COLO829 (cell line): Measurements from ENCODE around the gene FIG4.
"Not testable (repeated sequence)": the region's sequence is repeated elsewhere in the genome, so short reads cannot be mapped to it uniquely, and the experiment has no call there.

ENCODE experiments used
- DNase-seq: peaks from one replicate; pipeline ENCODE4 v3.0.0; 2012; ENCODE audit warnings: low spot score

Gene FIG4

DNA sequence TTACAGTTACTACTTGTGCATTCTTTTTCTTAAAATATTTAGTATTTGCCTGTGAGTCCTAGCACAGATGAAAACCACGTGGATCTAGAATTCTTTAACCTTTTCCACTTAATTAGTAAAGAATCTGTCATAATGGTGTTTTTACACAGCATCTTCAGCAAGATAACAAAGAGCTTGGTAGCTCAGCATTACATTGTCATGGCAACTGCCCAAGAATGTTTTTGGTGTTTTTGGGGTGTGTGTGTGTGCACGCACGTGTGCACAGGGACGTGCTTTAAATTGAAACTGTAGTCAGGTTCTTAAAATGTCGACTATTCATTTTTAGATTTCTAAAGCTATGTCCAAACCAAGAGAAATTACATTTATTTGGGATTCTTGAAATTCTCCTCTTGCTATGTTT, 108.0 kb downstream of the FIG4 start:
- DNase-seq, result no peak

DNA sequence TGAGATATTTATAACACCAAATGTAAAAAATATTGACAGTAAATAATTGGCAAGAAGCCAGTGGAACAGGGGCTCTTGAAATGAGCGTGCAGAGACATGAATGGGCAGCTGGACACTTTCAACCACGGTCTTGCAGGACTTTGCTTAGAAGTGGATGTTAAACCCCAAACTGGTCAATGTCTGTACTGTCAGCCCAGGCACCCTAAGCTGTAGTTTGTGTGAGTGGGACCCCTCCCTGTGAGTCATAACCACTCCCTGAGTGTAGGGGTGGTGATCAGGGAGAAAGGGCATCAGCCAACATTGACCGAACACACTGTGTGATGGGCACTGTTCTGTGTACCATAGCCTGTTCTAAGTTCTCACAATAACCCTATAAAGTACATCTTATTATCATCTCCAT, 108.6 kb downstream of the FIG4 start:
- no peak for DNase-seq

DNA sequence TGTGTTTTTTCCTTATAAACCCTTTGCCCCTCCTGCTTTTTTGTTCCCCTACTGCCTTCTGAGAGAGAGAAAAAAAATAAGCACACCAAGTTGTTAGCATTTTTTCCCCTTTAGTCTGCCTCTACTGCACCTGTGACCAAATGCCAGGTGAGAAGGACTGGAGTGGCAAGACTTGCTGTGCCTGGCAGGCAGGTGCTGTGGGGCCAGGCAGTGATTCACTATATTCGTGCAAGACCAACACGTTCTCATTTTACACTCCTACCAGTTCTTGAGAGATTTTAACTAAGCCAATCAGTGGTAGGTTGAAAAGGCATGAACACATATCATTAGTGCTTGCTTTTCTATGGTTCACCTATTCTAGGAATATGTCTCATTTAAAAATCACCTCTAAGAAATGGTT, 109.7 kb downstream of the FIG4 start:
- no peak for DNase-seq

DNA sequence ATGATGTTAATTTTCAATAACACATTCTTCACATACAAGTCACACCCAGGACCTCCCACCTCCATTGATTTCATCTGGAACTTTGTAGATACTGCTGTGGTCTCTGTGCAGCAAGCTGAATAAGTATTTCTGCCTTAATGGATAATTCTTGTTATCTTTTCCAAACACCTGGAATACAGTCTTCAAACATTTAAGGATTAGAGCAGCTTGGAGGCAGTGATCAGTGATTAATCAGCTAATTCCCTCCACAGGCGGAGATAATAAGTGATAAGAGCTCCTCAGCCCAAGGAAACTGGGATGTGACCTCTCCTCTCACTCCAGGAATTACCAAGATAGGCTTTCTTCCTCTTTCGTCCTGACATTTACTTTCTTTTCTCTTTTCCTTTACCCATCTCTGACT, 110.7 kb downstream of the FIG4 start:
- no peak for DNase-seq

DNA sequence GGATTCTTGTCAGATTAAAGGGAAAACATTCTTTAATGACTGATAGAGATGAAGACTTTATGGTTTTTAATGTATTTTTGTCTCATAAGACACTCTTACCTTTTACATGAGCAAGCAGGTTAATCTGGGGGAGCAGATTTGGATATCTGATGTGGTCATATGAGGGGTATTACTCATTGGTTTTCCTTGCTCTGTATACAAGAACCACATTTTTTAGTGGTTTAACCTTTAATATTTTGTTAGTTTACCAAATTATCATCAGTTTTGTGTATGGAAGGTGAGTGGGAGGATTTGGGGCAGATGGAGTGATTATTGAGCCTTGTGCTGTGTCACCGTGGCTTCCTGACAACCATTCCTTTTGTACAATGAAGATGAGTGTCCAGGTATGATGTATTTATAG, 112.9 kb downstream of the FIG4 start:
- no peak for DNase-seq

DNA sequence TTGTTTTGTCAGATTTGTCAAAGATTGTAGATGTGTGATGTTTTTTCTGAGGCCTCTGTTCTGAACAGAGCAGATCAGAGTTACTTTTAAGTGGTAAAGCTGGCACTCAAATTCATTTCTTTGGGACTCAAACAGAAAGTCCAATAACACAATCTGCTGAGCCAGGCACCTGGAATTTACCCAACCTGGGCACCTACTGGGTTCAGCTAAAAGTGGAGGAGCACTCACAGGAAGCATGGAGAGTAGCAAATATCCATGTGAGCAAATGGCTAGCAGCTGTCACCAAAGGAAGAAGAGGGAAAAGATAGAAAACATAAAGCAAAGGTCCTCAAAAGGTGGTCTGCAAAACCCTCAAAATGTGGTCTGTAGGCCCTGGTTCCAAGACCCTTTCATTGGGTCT, 116.8 kb downstream of the FIG4 start:
- no peak for DNase-seq

DNA sequence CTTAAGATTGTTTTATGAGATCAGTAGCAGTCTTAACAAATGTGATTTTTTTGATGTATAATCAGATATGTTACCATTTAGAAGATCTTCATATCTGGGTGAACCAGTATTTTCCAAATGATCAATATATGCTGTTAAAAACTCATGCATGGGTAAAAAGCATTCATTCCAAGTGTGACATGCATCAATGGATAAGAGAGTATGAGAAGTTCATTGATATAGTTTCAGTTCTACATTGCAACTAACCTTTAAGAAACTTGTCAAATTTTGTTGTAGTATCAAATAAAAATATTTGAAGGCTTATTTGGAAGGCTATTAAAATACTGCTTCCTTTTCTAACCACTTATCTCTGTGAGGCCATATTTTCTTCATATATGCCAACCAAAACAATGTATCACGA, 117.7 kb downstream of the FIG4 start:
- no peak for DNase-seq

DNA sequence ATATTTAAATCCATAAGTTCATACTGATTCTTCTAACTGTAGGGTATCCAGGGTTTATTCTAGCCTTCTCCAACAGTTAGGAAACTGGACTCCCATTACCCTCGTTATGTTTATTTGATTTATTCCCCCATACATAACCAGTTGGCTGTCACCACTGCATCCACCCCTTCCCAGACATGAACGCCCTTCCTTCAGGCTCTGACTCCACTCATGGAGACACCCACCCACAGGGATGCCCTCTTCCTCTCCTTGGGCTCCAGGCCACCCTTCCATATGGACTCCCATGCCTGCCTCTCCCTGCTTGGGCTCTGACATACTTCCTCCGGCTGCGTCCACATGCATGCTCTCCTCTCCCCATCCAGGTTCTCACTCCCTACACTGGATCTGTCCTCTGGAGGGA, 124.0 kb downstream of the FIG4 start:
- no peak for DNase-seq

DNA sequence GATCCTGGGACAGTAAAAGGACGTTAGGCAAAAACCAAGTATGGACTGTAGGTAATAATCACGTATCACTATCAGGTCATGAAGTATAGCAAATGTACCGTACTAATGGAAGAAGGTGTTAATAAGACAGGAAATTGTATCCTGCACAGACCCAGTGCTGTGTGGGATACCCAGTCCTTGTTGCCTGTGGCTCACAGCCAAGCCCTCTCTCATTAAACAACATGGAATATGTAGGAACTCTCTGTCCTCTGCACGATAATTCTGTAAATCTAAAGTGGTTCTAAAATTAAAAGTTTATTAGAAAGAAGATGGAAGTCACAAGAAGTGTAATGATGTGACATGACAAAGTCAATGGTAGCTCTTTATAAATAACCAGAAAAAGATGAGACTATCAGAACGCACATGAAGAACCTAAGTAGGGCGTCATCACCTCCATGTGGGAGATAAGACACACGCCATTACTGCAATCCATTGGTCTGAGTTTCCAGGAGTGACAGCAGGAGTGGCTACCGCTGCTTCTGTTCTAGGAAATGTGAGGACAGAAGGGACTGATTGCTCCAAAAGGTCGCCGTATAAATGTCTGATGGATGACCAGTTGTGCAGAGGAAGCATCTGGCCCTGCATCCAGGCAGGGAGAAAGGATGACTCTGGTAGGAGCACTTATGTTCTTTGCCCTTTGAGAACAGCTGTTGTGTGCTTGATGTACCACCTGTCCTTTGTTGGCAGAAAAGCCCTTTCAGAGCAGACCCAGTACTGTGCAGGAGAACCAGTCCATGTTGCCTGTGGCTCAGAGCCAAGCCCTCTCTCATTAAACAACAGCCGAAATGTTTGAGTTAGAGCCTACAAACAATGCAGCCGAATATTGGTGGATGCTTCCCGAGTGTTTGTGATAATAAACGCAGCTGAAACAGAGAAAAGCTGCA, 125.6 kb downstream of the FIG4 start:
- DNase-seq, result no peak

DNA sequence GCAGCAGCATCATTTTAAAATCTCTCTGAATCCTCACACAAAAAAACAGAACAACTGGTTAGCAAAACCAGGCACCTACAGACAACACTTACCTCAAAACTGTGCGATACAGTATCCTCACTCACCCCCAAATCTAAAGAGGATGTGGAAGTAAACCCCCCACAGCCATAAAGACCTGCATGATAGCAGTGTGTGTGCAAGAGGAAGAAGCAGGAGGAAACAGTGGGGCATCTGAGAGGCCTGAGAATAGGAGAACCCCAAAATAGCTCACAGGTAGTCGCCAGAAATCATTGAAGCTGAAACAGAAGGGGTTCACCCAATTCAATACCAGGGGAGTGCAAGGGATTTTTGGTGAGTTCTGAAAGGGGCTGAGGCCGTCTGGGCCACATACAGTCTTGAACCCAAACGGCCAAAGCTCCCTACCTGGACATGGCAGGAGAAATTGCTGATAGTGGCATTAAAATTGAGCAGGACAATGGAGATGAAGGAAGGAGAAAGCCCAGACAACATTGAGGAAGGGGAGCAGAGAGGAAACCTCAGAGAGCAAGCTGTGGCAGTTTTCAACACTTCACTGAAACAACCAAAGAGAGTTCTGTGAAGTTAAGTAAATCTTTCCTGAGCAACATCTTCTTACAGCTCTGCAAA, 129.7 kb downstream of the FIG4 start:
- DNase-seq, result no peak

DNA sequence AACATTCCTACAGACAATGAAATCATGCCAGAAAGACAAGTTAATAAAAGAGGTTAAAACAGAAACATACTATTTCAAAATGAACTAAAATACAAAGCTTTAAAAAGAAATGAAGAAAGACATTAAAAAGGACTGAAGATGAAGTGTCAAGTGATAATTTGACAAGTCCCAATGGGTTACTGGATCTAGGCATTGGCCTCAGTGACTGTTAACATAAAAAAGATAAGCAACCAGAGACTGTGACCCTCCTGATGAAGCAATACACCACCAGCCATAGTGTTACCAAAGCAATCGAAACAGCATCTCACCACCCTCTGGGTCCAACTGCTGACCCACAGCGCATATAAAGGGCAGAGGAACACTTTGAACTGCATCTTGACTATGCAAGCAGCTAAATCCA, 130.3 kb downstream of the FIG4 start:
- DNase-seq, result no peak

DNA sequence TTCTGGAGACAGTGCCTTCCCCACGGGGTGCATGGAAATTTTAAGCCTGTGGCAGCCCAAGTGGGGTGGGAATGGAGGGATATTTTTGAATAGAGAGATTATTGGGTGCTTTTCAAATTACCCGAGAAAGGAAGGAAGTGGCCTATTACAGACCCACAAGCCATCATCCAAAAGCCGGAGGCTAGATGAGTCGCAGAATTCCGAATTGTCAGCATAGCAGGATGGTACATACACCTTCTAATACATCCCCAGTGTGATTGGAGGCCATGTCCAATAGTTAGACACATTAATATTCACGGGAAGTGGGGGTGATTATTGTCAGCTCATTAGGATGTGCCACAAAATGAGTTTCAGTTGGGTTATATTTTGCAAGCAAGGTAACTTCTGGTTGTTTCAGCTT, 133.0 kb downstream of the FIG4 start:
- no peak for DNase-seq

DNA sequence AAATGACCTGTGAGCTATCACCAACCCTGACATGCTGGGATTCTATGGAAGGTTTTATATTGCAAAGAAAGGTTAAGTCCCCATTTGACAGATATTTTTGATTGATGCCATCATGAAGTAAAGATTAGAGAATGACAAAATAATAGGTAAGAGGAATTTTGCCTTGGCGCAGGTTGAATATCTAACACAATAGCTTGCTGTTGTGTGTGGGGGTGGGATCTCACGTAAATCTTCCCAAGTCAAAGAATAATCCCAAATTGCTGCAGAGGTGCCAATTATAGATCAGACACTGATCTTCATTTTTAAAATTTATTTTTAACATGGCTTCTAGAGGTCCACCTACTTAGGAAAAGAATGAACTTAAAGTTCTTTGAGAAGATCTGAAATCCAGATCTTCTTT, 135.5 kb downstream of the FIG4 start:
- DNase-seq, result no peak

DNA sequence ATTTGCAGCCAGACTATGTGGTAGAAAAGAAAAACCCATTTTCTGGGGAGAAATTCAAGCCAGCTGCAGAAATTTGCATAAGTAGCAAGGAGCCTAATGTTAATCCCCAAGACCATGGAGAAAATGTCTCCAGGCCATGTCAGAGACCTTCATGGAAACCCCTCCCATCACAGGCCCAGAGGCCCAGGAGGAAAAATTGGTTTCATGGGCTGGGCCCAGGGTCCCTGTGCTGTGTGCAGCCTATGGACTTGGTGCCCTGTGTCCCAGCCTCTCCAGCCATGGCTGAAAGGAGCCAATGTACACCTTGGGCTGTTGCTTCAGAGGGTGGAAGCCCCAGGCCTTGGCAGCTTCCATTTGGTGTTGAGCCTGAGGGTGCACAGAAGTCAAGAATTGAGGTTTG, 140.3 kb downstream of the FIG4 start:
- not testable (repeated sequence) for DNase-seq

DNA sequence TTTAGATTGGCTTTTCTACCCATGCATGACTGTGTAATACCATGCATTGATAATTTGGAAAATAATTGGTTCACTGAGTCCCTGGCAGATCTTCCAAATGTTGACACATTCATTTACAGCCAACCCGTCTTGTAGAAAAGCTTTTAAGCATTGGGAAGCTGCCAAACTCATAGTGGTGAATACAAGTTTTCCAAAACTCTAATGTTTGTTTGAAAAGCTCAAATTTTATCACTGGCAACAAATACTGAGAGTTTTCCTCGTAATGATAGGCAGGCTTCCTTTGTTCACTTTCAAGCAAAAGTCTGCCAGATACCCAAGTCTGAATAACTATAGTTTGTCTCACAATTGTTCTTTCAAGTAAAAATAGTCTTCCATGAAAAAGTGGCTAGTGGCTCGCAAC, 143.0 kb downstream of the FIG4 start:
- no peak for DNase-seq

DNA sequence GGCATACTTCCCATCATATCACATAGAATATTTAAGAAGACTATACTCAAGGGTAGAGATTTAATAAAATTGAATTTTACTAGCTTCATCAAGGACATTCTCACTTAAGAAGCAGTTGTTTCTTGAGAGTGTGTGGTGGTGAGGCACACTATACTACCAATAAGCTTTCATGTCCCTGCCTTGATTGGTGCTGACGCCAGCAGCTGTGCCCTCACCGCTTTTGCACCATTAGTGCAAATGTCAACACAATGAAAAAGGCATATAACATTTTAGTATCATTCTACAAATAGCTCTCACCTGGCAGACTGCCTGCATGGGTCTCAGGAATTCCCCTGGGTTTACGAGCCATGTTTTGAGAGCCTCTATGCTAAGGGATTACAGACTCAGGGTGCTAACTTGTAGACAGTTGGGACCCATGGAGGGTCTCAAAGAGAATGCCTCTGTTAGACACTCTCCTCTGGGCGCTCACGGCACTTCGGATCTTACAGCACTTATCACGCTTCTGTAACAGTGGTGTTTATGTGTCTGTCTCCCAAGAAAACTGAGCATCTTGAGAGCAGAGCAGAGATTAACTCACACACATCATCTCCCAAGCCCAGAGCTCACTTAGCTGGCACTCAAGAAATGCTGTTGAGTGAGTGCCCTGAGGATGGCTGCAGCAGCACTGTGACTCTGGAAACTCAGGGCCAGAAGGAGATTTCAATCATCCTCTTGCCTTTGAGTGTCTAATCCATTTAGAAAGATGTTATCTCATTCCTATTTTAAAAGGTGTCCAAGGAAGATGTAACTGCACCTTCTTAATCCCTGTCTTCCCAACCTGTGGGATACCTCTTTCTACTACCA, 143.7 kb downstream of the FIG4 start:
- no peak for DNase-seq

DNA sequence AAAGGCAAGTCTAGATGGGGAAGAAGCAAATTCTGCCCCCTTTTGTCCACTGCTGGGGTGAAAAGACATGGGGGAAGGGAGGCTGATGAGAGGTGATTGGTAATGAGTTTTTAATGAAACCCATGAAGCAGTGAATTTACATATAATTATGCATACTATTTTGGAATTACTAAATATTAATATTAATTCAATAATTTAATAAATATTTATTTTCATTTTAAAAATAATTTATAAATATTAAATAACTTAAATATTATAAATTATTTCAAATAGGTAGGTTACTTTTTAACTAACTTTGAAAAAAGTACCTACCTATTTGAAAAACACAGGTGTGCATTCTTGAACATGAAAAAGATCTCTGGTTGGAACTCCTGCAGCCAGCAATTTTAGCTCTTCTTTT, 148.9 kb downstream of the FIG4 start:
- no peak for DNase-seq

DNA sequence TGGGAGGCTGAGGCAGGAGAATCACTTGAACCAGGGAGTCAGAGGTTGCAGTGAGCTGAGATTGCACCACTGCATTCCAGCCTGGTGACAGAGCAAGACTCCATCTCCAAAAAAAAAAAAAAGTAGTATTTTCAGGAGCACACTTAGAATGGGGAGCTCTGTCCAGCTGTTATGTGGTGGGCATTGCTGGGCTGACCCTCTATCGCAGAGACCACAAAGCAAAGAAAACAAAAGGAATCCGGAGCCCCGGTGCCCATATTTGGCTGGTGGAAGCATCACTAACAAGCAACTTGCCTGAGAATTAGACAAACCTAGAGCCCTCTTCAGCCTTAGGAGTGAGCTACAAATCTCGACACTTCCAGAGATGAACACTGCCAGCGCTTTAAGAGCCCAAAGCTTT, 149.7 kb downstream of the FIG4 start:
- DNase-seq, result no peak

DNA sequence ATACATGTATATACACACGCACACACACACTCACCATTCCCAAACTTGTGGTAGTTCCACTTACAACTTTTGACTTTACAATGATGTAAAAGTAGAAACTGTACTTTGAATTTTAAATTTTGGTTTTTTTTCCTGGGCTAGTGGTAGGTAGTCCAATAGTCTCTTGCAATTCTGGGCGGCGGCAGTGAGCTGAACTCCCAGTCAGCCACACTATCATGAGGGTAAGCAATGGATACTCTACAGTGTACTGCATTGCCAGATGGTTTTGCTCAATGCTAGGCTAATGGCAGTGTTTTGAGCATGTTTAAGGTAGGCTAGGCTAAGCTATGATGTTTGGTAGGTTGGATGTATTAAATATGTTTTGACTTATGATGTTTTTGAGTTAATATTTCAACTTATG, 150.8 kb downstream of the FIG4 start:
- no peak for DNase-seq

DNA sequence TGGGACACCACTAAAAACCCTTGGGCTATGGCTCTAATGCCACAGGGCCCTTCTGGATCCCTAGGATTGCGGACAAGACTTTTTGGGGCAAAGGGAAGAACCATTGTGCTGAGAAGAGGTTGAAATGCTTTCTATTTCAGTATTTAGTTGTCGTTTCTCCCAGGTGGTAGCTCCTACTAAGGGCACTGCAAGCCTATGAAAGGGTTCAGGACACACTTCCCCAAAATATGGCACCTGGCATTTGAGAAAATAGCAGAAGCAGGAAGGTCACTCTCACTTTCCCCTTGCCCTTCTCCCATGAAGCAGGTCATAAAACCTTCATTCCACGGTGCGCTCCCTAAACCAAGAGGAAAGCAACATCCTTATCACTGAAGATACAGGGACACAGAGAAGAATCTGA, 161.6 kb downstream of the FIG4 start:
- no peak for DNase-seq

DNA sequence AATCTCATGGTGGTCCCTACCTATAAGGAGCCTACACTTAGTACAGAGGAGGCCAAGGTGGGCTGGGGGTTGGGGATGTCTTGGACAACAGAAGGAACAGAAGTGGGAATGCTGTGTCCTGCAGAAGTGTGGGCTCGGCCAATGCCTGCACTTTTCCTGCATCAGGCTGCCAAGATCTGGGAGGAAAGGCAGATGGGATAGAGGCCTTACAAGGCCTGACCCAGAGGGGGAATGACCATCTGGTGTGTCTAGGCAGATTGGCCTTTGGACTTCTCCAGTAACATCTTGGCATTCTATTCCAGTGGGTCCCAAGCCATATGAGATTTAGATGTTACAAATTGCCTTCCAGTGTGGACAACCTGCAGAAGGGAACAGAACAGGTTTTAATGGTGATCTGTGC, 162.3 kb downstream of the FIG4 start:
- no peak for DNase-seq

DNA sequence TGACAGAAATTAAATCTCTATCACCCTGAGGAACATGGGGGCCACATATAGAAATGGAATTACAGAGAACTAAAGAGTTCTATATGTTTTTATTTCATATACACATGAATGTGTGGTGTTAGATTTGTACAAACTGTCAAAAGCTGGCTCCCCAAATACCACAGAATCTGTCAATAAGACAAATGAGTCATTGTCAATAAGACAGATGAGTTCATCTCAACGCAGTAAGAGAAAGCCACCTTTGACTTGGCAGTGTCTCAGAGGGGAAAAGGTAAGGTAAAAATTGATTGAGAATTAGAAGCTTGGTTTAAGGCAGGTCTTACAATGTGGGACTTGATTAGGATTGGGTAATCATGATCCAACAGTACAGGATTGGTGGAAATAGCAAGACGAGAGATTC, 162.9 kb downstream of the FIG4 start:
- DNase-seq, result no peak
